ENCODE measurements around the gene ART1.

DNA sequence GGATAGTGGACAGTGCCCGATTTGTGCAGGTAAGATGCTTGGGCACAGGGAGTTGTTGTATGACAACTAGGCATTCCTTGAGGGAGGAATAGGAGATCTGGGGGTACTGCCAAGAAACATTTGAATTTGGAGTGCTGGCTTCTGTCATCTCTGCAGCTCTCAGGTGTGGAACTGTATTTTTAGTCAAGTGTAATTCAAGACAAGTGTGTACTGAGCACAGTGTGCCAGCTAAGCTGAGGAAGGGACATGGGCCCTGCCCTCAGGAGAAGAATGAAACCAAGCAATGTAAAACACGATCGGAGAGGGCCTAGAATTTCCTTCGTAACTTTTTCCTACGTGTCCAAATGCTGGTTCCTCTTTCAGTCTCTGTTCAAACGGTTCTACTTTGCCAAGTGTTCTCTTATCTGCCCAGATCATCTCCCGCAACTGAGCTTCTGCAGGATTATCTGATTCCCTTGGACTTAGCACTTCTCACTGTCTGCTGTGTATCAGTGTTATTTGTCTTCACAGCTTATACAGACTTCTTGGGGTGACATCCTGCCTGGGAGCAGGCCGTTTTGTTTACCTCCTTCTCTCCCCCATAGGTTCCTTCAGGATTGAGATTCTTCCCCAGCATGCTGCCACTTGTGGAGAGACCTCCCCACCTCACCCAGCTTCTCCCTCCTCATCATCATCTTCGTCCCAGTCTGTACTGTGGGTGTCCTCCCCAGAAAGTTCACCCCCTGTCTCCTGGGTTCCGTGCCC is 30.8 kb upstream of the ART1 start:
- TF ChIP-seq, protein P1, sequence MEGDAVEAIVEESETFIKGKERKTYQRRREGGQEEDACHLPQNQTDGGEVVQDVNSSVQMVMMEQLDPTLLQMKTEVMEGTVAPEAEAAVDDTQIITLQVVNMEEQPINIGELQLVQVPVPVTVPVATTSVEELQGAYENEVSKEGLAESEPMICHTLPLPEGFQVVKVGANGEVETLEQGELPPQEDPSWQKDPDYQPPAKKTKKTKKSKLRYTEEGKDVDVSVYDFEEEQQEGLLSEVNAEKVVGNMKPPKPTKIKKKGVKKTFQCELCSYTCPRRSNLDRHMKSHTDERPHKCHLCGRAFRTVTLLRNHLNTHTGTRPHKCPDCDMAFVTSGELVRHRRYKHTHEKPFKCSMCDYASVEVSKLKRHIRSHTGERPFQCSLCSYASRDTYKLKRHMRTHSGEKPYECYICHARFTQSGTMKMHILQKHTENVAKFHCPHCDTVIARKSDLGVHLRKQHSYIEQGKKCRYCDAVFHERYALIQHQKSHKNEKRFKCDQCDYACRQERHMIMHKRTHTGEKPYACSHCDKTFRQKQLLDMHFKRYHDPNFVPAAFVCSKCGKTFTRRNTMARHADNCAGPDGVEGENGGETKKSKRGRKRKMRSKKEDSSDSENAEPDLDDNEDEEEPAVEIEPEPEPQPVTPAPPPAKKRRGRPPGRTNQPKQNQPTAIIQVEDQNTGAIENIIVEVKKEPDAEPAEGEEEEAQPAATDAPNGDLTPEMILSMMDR (conservative IDR thresholded peaks at IDR 0.05; ENCODE audit: low read depth, low read length), result no peak
- no peak for TF ChIP-seq POLR2A (IDR thresholded peaks at IDR 0.05; ENCODE audit: low read depth, low read length)
- no peak for TF ChIP-seq FOS (IDR thresholded peaks at IDR 0.05; ENCODE audit: low read depth, low read length)
- TF ChIP-seq RCOR1 (IDR thresholded peaks at IDR 0.05; ENCODE audit: insufficient replicate concordance, low read length), result no peak
- TF ChIP-seq, protein P2, sequence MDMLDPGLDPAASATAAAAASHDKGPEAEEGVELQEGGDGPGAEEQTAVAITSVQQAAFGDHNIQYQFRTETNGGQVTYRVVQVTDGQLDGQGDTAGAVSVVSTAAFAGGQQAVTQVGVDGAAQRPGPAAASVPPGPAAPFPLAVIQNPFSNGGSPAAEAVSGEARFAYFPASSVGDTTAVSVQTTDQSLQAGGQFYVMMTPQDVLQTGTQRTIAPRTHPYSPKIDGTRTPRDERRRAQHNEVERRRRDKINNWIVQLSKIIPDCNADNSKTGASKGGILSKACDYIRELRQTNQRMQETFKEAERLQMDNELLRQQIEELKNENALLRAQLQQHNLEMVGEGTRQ (IDR thresholded peaks at IDR 0.05; ENCODE audit: low read depth, low read length), result no peak
- no peak for TF ChIP-seq CHD1 (IDR thresholded peaks at IDR 0.05; ENCODE audit: low read depth, low read length)
- TF ChIP-seq CEBPB (IDR thresholded peaks at IDR 0.05; ENCODE audit: low read depth, low read length), result no peak
- no peak for TF ChIP-seq SMC3 (IDR thresholded peaks at IDR 0.05; ENCODE audit: low read depth, low read length)
- TF ChIP-seq RFX5 (IDR thresholded peaks at IDR 0.05; ENCODE audit: low read depth, low read length), result no peak
- no peak for TF ChIP-seq MAFK (IDR thresholded peaks at IDR 0.05; ENCODE audit: low read depth, low read length)
- no peak for TF ChIP-seq MXI1 (IDR thresholded peaks at IDR 0.05; ENCODE audit: borderline replicate concordance, low read depth, low read length)
- TF ChIP-seq RAD21 (IDR thresholded peaks at IDR 0.05; ENCODE audit: low read length), result no peak
- TF ChIP-seq BHLHE40 (IDR thresholded peaks at IDR 0.05; ENCODE audit: low read depth, low read length), result no peak

Measured in IMR-90 (cell line).